HG03135 (cell line): Measurements from ENCODE around the gene VNN1.
"Not testable (repeated sequence)": the region's sequence is repeated elsewhere in the genome, so short reads cannot be mapped to it uniquely, and the experiment has no call there.

ENCODE experiments used
- ATAC-seq: cut with Tn5 transposase; IDR thresholded peaks from one replicate; pipeline ENCODE4 v1.9.1; 2021; ENCODE audit warnings: mild to moderate bottlenecking, moderate library complexity; ENCODE audit not compliant: unreplicated experiment

The VNN1 gene

GRCh38 chr6:132675002-132675401, 38.9 kb downstream of the VNN1 start:
- ATAC-seq = no peak

DNA sequence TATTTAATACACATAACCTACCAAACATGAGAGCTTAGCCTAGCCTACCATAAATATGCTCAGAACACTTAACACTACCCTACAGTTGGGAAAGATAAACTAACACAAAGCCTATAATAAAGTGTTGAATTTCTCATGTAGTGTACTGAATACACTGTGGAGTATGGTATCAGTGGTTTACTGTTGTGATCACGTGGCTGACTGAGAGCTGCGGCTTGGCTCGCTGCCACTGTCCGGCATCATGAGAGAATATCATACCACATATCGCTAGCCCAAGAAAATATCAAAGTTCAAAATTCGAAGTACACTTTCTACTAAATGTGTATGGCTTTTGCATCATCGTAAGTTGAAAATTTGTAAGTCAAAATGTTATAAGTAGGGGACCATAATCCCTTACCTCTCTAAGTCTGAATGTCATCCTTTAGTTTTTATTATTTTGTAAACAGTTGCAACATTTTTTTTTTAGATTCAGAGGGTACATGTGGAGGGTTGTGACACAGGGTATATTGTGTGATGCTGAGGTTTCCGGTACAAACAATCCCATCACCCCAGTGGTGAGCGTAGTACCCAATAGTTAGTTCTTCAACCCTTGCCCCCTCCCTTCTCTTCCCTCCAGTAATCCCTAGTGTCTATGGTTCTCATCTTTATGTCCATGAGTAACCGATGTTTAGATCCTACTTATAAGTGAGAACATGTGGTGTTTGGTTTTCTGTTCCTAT, 40.3 kb downstream of the VNN1 start:
- no peak for ATAC-seq

DNA sequence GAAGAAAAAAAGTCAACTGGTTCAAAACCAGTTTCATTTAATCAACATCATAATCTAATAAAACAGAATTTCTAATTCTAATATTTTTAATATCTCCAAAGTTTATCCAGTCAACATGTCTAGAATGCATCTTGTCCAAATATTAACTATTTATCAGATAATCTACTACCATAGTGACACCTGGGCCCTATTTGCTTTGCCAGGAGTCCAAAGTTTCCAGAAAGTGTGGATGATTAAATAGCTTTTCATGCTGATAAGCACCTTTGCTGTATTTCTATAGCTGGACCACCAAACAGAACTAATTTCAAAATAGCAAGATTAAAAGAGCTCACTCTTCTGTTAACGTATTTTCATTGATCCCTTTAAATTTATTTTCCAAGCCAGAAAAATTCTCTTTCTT, 42.6 kb downstream of the VNN1 start:
- no peak for ATAC-seq

DNA sequence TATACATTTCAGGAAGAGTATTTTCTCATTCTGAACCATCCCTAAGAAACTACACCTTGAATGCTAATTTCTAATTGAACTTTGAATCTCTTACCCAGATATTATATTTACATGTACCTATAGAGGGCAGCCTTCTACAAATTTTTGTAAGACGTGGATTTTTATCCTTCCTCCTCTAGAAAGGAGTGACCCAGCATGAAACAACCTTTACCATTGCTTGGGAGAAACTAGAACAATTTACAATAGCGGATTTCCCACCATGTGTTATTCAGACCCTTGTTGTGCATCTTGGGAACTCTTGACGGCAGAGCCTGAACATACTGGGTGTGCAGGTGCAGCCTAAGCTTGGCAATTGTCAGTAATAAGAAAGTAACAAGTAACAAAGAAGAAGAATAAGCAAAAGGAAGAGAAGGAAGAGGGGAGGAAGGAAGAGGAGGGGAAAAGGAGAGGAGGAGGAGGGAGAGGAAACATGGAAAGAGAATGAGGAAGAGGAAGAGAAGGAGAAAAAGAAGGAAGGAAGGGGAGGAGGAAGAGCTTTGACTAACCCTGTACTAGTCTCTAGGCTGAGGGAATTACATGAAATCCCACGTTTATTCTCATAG, 44.1 kb downstream of the VNN1 start:
- no peak for ATAC-seq

GRCh38 chr6:132666118-132666517, 47.7 kb downstream of the VNN1 start:
- no peak for ATAC-seq

- no peak for ATAC-seq
Observed at GRCh38 chr6:132664309-132665034, 49.4 kb downstream of the VNN1 start.

- no peak for ATAC-seq
Observed at GRCh38 chr6:132663661-132664060, 50.2 kb downstream of the VNN1 start.

DNA sequence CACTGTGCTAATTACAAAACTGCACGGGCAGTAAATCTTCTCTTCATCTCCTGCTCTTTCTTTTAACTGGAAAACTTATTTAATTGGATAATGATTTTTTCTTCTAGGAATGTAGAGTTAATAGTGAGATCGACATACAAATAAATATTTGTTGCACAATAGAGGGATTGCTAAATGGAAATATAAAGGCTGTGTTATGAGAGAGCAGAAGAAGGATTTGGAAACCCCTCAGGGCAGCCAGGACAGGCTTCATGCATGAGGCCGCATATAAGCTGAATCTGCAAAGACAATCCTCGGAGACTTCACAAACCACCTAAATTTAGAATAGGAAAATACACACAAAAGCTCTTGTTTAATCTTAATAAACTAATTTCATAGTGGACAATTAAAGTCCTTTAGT, 51.9 kb downstream of the VNN1 start:
- ATAC-seq = no peak

DNA sequence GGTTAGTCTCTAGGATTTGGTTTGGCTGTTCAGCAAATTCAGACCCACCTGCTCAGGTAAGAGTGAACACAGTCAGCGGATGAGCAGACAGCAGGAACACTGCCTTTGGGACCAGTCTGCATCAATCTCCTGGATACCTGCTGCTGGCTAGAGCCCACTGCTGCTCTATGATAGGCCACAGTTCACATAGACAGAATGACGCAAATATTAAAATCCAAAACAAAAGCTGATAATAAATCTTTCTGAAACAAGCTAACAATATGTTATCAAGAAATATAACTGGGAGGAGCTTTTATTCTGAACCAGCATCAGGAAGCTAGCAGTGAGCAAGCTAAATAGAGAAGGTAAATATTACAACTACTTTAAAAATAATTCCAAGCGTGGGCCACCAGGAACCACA, 54.8 kb downstream of the VNN1 start, which contains the start of gene TAAR1:
Gene TAAR1 (minus strand): TSS at position 101 of the 400 bp plus-strand sequence. CDS start 13,179 bp downstream, outside the sequence.
- no peak for ATAC-seq

- ATAC-seq = no peak
Observed at GRCh38 chr6:132651062-132651461, 62.8 kb downstream of the VNN1 start.

DNA sequence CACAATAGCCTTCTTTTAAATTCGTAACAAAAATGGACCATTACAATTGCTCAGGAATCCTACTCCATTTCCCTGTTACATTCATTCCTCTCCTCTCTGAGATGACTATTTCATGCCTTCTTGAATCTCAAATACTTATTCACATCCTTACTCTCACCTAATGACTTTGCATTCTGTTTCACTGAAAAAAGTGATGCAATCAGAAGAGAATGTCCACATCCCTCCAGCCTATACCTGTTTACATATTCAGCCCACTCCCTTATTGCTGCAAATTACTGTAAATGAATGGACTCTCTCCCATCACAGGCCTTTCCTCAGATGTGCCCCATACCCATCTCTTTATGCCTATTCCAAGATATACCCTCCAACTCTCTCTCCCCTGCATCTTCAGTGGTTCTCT, 63.4 kb downstream of the VNN1 start:
- ATAC-seq = no peak

DNA sequence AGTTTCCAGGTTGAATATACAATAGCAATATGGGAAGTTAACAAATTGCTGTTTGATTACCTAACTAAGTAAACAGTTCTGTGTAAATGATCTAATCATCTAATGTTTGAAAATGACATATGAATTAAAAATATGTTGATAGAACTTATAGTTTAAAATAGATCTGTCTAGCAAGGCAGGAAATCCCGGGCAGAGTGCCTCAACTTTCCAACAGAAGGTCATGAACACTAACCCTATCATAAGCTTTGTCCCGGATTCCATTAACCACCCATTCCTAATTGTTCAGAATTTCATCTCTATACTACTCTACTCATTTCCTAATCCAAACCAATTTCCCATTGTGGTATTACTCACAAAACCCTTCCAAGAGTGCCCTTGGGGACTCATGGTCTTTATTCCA, 65.0 kb downstream of the VNN1 start:
- ATAC-seq = no peak

- ATAC-seq = peak; percentile 87
Observed at GRCh38 chr6:132648356-132648755, 65.5 kb downstream of the VNN1 start.

- ATAC-seq = no peak
Observed at GRCh38 chr6:132643547-132643946, 70.3 kb downstream of the VNN1 start.

GRCh38 chr6:132637135-132637534, 76.7 kb downstream of the VNN1 start:
- not testable (repeated sequence) for ATAC-seq

- not testable (repeated sequence) for ATAC-seq
Observed at GRCh38 chr6:132635906-132636305, 77.9 kb downstream of the VNN1 start.

GRCh38 chr6:132635288-132635687, 78.6 kb downstream of the VNN1 start:
- ATAC-seq = not testable (repeated sequence)

DNA sequence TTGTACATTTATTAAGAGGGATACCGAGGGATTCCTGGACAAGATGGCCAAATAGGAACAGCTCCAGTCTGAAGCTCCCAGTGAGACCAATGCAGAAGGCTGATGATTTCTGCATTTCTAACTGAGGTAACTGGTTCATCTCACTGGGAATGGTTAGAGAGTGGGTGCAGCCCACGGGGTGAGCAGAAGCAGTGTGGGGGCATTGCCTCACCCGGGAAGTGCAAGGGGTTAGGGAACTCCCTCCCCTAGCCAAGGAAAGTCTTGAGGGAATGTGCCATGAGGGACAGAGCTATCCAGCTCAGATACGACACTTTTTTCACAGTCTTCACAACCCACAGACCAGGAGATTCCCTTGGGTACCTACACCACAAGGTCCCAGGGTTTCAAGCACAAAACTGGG, 79.1 kb downstream of the VNN1 start:
- ATAC-seq = no peak

DNA sequence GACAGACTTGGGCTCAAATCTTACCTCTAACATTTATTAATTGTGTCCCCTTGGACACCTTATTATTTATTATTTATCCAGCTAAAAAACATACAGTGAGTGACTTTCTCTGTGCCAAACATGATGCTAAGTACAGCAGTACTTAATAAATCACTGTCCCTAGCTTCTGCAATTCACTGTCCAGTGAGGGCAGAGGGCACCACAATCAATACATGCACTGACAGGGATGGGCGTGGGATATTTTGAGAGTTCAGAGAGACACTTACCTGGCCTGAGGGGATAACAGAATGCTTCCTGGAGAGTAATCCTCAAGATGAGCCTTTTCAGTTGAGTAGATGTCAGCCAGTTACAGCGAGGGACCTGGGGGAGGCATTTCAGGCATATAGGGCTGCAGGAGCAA, 80.5 kb downstream of the VNN1 start:
- no peak for ATAC-seq
